Activated CD4-positive, alpha-beta T cell treated with anti-CD3 and anti-CD28 coated beads for 36 hours (primary cell): Measurements from ENCODE around the gene ADAMTS7. TPM values are rescaled to one million over a fixed set of nuclear protein-coding genes. Genes with fewer than 3 reads are reported as not detected.
"Not testable (repeated sequence)": the region's sequence is repeated elsewhere in the genome, so short reads cannot be mapped to it uniquely, and the experiment has no call there.

Experiments
- ATAC-seq: fragments of 200-7000 bp; cut with Tn5 transposase; one replicate; pipeline ENCODE4 v1.10.0; 2021; ENCODE audit warnings: mild to moderate bottlenecking, moderate library complexity
- CTCF ChIA-PET: fragments of 350-600 bp; sonication (Branson Sonifier 250); formaldehyde crosslinking; loops from one replicate; lab custom pipeline; 2021; ENCODE audit warnings: antibody characterized with exemption; lab: Charles Lee
- POLR2A ChIA-PET: fragments of 350-600 bp; sonication (Branson Sonifier 250); formaldehyde crosslinking; loops from one replicate; lab custom pipeline; 2021; ENCODE audit warnings: antibody characterized with exemption, inconsistent platforms; lab: Charles Lee
- DNase-seq: peaks from one replicate; pipeline ENCODE4 v3.0.0-alpha.2; 2020
- H3K27ac Mint-ChIP-seq: one replicate; pipeline ENCODE4 v1.8.0; 2021; ENCODE audit warnings: mixed read lengths
- H3K27me3 Mint-ChIP-seq: one replicate; pipeline ENCODE4 v1.8.0; 2021; ENCODE audit warnings: mixed read lengths
- H3K36me3 Mint-ChIP-seq: one replicate; pipeline ENCODE4 v1.8.0; 2021; ENCODE audit warnings: low read depth, mixed read lengths
- H3K4me1 Mint-ChIP-seq: one replicate; pipeline ENCODE4 v1.8.0; 2021; ENCODE audit warnings: mixed read lengths
- H3K4me3 Mint-ChIP-seq: one replicate; pipeline ENCODE4 v1.8.0; 2021; ENCODE audit warnings: mild to moderate bottlenecking, moderate library complexity, mixed read lengths
- H3K9me3 Mint-ChIP-seq: one replicate; pipeline ENCODE4 v1.8.0; 2021; ENCODE audit warnings: low read depth, mixed read lengths
- intact Hi-C, 2 experiments: fragments of 100-400 bp; cut with DNase I in 1 of 2; cut with micrococcal nuclease in 1 of 2; formaldehyde crosslinking; loops; one replicate each; pipeline versions ENCODE4 v1.14.2 to v1.15.1; 2022 to 2024; cut with DNase I, micrococcal nuclease
- total RNA-seq, 2 experiments: library from RNA; stranded (reverse); gene quantifications; one replicate each; pipeline ENCODE4 v1.2.3, GENCODE V29; 2021

The ADAMTS7 gene
- total RNA-seq, 2 experiments from 2014 or later = 0.09 to 0.23 TPM

DNA sequence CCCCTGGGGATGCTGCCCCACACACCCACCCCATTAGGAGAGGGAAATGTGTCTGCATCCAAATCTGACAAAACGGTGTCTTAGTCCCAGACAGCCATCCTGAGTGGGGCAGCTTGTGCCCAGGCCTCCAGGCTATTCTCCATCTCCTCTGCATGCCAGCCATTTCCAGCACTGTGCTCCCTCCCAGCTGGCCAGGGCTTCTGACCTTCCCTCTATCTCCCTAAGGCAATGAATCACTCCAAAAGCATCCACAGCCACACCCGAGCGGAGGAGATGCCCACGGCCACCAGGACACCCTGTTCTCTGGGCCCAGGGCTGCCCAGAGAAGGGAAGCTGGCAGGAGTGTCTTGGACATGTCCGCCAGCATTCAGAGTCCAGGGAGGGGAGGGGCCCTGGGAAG, 12.9 kb downstream of the ADAMTS7 start:
- H3K27me3 Mint-ChIP-seq, H3K36me3 Mint-ChIP-seq, H3K4me3 Mint-ChIP-seq, H3K4me1 Mint-ChIP-seq, DNase-seq, H3K9me3 Mint-ChIP-seq, H3K27ac Mint-ChIP-seq, ATAC-seq, intact Hi-C loops: not testable (repeated sequence)
- POLR2A ChIA-PET = interaction anchor here (0.5 kb wide), 1 partner anchor 74 kb away, joined by 4 read pairs; the partner anchor contains the start of gene MORF4L1
- CTCF ChIA-PET = interaction anchor here (0.8 kb wide), 1 partner anchor 291 kb away, joined by 3 read pairs; no protein-coding TSS in a partner anchor

GRCh38 chr15:78797951-78798350, 13.3 kb downstream of the ADAMTS7 start:
- Mint-ChIP-seq H3K36me3 (no peaks in the 10 kb centered on the region), H3K27ac (no peak overlapping the region), H3K4me3 (no peak overlapping the region), H3K27me3 (peaks cover 6% of the 10 kb centered on the region), H3K9me3 (no peaks in the 10 kb centered on the region), H3K4me1 (no peaks in the 10 kb centered on the region)
- POLR2A ChIA-PET = interaction anchor here (0.5 kb wide), 1 partner anchor 75 kb away, joined by 4 read pairs; the partner anchor contains the start of gene MORF4L1
- CTCF ChIA-PET = interaction anchor here (0.8 kb wide), 1 partner anchor 292 kb away, joined by 3 read pairs; no protein-coding TSS in a partner anchor
- DNase-seq (no peak), ATAC-seq (no peak)
- intact Hi-C loops = no loop called here

DNA sequence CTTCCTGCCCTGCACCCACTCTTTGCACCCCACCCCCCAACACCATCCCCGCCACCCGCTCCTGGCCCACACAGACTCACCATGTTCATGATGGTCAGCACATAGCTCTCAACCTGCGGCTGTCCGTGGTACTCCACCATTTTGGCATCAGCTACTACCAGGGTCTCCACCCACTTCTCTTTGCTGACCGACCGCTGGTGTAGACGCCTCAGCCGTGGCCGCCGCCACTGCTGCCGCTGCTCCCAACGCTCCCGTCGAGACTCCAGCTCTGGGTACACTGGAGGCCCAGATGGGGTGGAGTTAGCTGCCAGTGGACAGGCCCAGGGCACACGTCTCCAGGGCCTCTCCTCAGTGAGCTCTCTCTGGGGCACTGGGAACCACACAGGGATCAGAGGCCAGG, 14.8 kb downstream of the ADAMTS7 start:
- Mint-ChIP-seq H3K27me3 (peaks cover 6% of the 10 kb centered on the region), H3K4me3 (no peak overlapping the region), H3K27ac (no peak overlapping the region), H3K36me3 (no peaks in the 10 kb centered on the region), H3K9me3 (no peaks in the 10 kb centered on the region), H3K4me1 (no peaks in the 10 kb centered on the region)
- POLR2A ChIA-PET = no interaction called here
- intact Hi-C loops = no loop called here
- no peak for ATAC-seq
- no peak for DNase-seq
- CTCF ChIA-PET = interaction anchor here (0.5 kb wide), 1 partner anchor 11 kb away, joined by 3 read pairs; no protein-coding TSS in a partner anchor

DNA sequence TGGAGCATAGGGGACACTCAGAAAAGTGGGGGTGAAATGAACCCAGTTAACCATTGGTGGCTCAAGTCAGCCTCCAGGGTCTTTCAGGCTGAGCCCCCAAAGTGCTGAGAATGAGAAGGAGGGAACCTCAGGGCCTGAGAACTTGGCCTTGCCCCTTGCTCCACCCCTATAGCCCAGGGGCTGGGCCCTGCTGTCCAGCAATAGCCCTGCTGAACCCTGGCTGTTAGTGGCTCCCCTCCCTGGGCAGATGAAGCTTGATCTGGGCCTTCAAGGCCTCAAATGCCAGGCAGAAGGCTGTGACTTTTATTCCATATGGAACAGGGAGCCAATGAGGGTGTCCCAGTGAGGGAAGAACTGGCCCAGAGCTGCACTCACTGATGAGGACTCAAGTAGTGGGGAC, 16.2 kb downstream of the ADAMTS7 start:
- Mint-ChIP-seq H3K4me1 (peaks cover 6% of the 10 kb centered on the region), H3K9me3 (no peaks in the 10 kb centered on the region), H3K27me3 (no peaks in the 10 kb centered on the region), H3K36me3 (no peaks in the 10 kb centered on the region), H3K4me3 (no peak overlapping the region), H3K27ac (no peak overlapping the region)
- ChIA-PET POLR2A (no interaction called here), CTCF (no interaction called here)
- DNase-seq = no peak
- intact Hi-C loops = no loop called here
- ATAC-seq = no peak

GRCh38 chr15:78794446-78794845, 16.8 kb downstream of the ADAMTS7 start:
- POLR2A ChIA-PET, H3K27ac Mint-ChIP-seq, H3K9me3 Mint-ChIP-seq, CTCF ChIA-PET, H3K36me3 Mint-ChIP-seq, ATAC-seq, H3K4me3 Mint-ChIP-seq, intact Hi-C loops, DNase-seq, H3K27me3 Mint-ChIP-seq: not testable (repeated sequence)
- peaks cover 11% of the 10 kb centered on the region for H3K4me1 Mint-ChIP-seq

DNA sequence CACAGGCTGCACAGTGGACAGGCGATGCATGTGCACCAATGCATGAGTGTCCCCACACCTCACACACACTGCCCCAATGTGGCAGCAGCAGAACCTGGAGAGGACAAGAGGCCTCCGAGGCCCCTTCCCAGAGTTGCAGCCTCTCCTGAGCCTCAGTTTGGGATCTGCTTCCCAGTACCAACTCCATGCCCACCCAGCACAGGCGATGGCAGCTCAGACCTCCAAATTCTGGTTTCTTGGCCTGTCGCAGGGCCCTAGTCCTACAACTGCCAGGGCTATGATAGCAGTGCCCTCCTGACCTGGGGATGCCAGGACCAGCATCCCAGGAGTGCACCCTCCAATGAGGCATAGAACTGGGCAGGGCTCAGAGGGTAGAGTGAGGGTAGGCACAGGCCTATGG, 19.9 kb downstream of the ADAMTS7 start:
- POLR2A ChIA-PET = no interaction called here
- Mint-ChIP-seq H3K4me3 (no peak overlapping the region), H3K27me3 (no peaks in the 10 kb centered on the region), H3K27ac (no peak overlapping the region), H3K4me1 (peaks cover 11% of the 10 kb centered on the region), H3K36me3 (no peaks in the 10 kb centered on the region), H3K9me3 (no peaks in the 10 kb centered on the region)
- no peak for ATAC-seq
- intact Hi-C loops = loop anchor here in 1 of 2 experiments (2.0 kb wide), 1 partner anchor 31 kb away; no protein-coding TSS in a partner anchor
- DNase-seq = no peak
- CTCF ChIA-PET = interaction anchor here (0.5 kb wide), 1 partner anchor 13 kb away, joined by 3 read pairs; no protein-coding TSS in a partner anchor

DNA sequence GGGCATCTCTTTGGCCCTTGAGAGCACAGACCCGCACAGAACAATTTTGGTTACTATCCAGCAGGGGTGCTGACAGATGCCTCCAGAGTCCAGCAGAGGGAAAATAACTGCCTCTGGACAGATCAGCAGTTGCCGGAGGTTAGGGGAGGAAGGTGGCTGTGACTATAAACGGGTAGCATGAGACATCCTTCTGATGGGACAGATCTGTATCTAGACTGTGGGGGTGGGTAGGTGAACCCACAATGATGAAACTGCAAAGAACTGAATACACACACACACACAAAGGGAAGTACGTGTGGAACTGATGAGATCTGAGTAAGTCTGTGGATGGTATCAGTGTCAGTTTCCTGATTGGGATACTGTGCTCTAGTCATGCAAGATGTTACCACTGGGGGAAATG, 21.2 kb downstream of the ADAMTS7 start:
- intact Hi-C loops = loop anchor here in 1 of 2 experiments (2.0 kb wide), 1 partner anchor 29 kb away; no protein-coding TSS in a partner anchor
- H3K27me3 Mint-ChIP-seq = no peaks in the 10 kb centered on the region
- ChIA-PET POLR2A (no interaction called here), CTCF (no interaction called here)
- ATAC-seq (peak; percentile 97), DNase-seq (peak; percentile 61)
- peaks cover 11% of the 10 kb centered on the region for H3K4me1 Mint-ChIP-seq
- H3K9me3 Mint-ChIP-seq = no peaks in the 10 kb centered on the region
- H3K27ac Mint-ChIP-seq = peak overlapping the region; percentile 42
- H3K4me3 Mint-ChIP-seq = no peak overlapping the region
- no peaks in the 10 kb centered on the region for H3K36me3 Mint-ChIP-seq

DNA sequence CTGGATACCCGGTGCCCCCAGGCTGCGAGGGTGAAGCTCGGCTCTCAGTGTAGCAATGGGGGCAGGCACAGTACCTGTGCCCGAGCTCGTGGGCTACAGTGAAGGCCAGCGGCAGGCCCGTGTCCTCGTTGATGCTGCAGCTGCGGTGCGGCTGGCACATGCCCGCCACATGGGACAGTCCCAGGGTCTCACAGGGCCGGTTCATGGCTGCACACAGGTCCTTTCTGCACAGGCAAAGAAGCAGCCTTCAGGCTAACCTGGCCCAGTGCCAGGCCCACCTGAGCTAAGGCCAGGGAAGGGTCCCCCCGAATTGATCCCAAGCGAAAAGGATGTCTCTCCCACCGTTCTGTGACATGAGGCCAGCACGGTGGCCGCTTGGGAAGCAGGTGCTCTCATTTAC, 21.6 kb downstream of the ADAMTS7 start:
- peaks cover 11% of the 10 kb centered on the region for H3K4me1 Mint-ChIP-seq
- intact Hi-C loops = loop anchor here in 1 of 2 experiments (2.0 kb wide), 1 partner anchor 29 kb away; no protein-coding TSS in a partner anchor
- H3K9me3 Mint-ChIP-seq = peaks cover 2% of the 10 kb centered on the region
- H3K27ac Mint-ChIP-seq = peak overlapping the region; percentile 30
- no peaks in the 10 kb centered on the region for H3K27me3 Mint-ChIP-seq
- H3K4me3 Mint-ChIP-seq = no peak overlapping the region
- CTCF ChIA-PET = interaction anchor here (0.7 kb wide), 1 partner anchor 564 kb away, joined by 3 read pairs; no protein-coding TSS in a partner anchor
- DNase-seq = no peak
- no peak for ATAC-seq
- POLR2A ChIA-PET = no interaction called here
- H3K36me3 Mint-ChIP-seq = no peaks in the 10 kb centered on the region

DNA sequence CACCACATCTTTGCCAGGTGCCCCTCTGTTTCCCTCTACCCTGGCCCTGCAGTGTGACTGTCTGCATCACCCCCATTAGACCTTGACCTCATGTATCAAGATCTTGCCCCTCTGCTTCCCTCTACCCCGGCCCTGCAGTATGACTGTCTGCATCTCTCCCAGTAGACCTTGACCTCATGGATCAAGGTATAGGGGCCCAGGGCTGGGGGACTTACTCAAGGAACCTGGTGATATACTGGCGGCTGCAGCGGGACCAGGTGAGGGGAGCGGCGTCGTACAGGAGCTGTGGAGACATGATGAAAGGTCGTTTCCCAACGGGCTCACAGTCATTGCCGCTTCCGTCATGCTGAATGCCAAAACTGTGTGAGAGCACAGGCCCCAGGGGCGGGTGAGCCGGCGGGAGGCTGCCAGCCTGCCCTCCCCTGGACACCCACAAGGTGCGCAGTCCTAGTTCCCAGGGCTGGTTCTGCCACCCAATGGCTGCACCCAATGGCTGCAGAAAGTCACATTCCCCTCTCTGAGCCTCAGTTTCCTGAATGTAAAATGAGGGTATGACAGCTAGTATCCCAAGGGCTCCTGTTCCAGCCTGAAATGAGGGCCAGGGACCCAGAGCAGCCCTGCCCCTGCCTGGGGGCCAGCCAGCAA, 23.1 kb downstream of the ADAMTS7 start:
- H3K4me3 Mint-ChIP-seq = no peak overlapping the region
- ChIA-PET POLR2A (no interaction called here), CTCF (interaction anchor here (1.4 kb wide), 1 partner anchor 21 kb away, joined by 4 read pairs; no protein-coding TSS in a partner anchor)
- peaks cover 11% of the 10 kb centered on the region for H3K4me1 Mint-ChIP-seq
- DNase-seq (no peak), ATAC-seq (no peak)
- intact Hi-C loops = no loop called here
- H3K9me3 Mint-ChIP-seq = peaks cover 2% of the 10 kb centered on the region
- no peaks in the 10 kb centered on the region for H3K36me3 Mint-ChIP-seq
- no peaks in the 10 kb centered on the region for H3K27me3 Mint-ChIP-seq
- H3K27ac Mint-ChIP-seq = no peak overlapping the region

GRCh38 chr15:78782402-78782801, 28.9 kb downstream of the ADAMTS7 start:
- H3K4me3 Mint-ChIP-seq, POLR2A ChIA-PET, H3K36me3 Mint-ChIP-seq, H3K9me3 Mint-ChIP-seq, CTCF ChIA-PET, H3K27me3 Mint-ChIP-seq, H3K27ac Mint-ChIP-seq, ATAC-seq, intact Hi-C loops, H3K4me1 Mint-ChIP-seq, DNase-seq: not testable (repeated sequence)

DNA sequence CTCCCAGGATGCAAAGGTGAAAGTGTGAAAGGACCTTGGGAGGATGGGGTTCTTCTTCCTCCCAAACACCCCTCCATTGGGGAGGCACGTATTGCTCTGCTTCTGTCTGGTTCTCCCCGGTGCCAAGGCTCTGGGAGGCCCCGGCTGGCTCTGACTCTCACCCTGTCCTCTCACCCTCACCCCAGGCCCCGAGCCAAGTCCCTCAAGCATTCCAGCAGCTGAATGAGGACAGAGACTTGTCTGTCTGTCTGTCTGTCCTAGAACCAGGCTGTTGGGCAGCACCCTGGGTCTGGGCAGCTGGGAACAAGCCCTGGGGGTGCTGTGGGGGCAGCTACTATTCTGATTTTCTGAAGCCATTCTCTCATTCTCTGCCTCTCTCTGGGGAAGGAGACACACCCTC, 29.9 kb downstream of the ADAMTS7 start:
- H3K27me3 Mint-ChIP-seq, POLR2A ChIA-PET, ATAC-seq, H3K4me1 Mint-ChIP-seq, DNase-seq, intact Hi-C loops, H3K27ac Mint-ChIP-seq, H3K36me3 Mint-ChIP-seq, CTCF ChIA-PET, H3K4me3 Mint-ChIP-seq, H3K9me3 Mint-ChIP-seq: not testable (repeated sequence)

DNA sequence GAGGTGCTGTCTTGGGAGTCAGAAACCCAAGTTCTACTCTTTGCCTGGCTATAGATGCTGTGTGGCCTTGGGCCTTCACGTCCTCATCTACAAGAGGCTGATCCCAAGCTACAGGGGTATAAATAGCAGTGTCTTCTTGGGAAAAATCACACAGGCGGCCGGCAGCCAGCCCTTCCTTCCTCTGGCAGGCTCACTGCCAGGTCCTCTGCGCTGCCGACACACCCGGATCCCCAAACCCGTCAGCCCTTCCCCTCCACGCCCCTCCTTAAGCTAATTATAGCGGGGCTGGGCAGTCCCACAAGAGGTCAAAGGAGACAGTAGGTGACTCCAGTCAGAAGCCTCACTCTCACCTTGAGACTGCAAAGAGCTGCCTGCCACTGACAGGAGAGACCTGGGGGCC, 31.3 kb downstream of the ADAMTS7 start:
- CTCF ChIA-PET, intact Hi-C loops, H3K36me3 Mint-ChIP-seq, H3K27me3 Mint-ChIP-seq, POLR2A ChIA-PET, ATAC-seq, H3K9me3 Mint-ChIP-seq, DNase-seq, H3K27ac Mint-ChIP-seq, H3K4me3 Mint-ChIP-seq, H3K4me1 Mint-ChIP-seq: not testable (repeated sequence)
